ENCODE results near the gene ZDHHC14.
"Not testable (repeated sequence)": the region's sequence is repeated elsewhere in the genome, so short reads cannot be mapped to it uniquely, and the experiment has no call there.

ZDHHC14 gene

GRCh38 chr6:157407646-157408045 is 26.7 kb downstream of the ZDHHC14 start:
- no peak for DNase-seq

- not testable (repeated sequence) for DNase-seq
Observed at GRCh38 chr6:157408427-157408826, 27.4 kb downstream of the ZDHHC14 start.

GRCh38 chr6:157410045-157410444 is 29.1 kb downstream of the ZDHHC14 start:
- no peak for DNase-seq

GRCh38 chr6:157411368-157411767 is 30.4 kb downstream of the ZDHHC14 start:
- no peak for DNase-seq

GRCh38 chr6:157412791-157413190 is 31.8 kb downstream of the ZDHHC14 start:
- no peak for DNase-seq

- DNase-seq, result no peak
Observed at GRCh38 chr6:157420497-157420896, 39.5 kb downstream of the ZDHHC14 start.

GRCh38 chr6:157424491-157425020 is 43.6 kb downstream of the ZDHHC14 start:
- no peak for DNase-seq

- DNase-seq, result no peak
Observed at GRCh38 chr6:157427969-157428368, 47.0 kb downstream of the ZDHHC14 start.

- DNase-seq, result no peak
Observed at GRCh38 chr6:157428427-157429202, 47.6 kb downstream of the ZDHHC14 start.

GRCh38 chr6:157429248-157429647 is 48.3 kb downstream of the ZDHHC14 start:
- no peak for DNase-seq

- no peak for DNase-seq
Observed at GRCh38 chr6:157430834-157431233, 49.8 kb downstream of the ZDHHC14 start.

- no peak for DNase-seq
Observed at GRCh38 chr6:157432231-157432891, 51.4 kb downstream of the ZDHHC14 start.

GRCh38 chr6:157432892-157433265 is 51.9 kb downstream of the ZDHHC14 start:
- DNase-seq, result no peak

- no peak for DNase-seq
Observed at GRCh38 chr6:157433678-157434081, 52.7 kb downstream of the ZDHHC14 start.

GRCh38 chr6:157434349-157435033 is 53.5 kb downstream of the ZDHHC14 start:
- DNase-seq, result no peak

GRCh38 chr6:157436219-157436943 is 55.4 kb downstream of the ZDHHC14 start:
- DNase-seq, result peak; percentile 38

- no peak for DNase-seq
Observed at GRCh38 chr6:157436944-157437336, 56.0 kb downstream of the ZDHHC14 start.

- DNase-seq, result no peak
Observed at GRCh38 chr6:157438611-157439111, 57.7 kb downstream of the ZDHHC14 start.

GRCh38 chr6:157440171-157440570 is 59.2 kb downstream of the ZDHHC14 start:
- no peak for DNase-seq

- no peak for DNase-seq
Observed at GRCh38 chr6:157442291-157442690, 61.3 kb downstream of the ZDHHC14 start.

GRCh38 chr6:157443066-157443800 is 62.2 kb downstream of the ZDHHC14 start:
- no peak for DNase-seq
